PC-9 (cell line): Measurements from ENCODE around the gene TBC1D5. TPM values are rescaled to one million over a fixed set of nuclear protein-coding genes. Genes with fewer than 3 reads are reported as not detected.

Experiments
- BruUV-seq: library from RNA; stranded (reverse); fragments of 400-500 nt; replicated peaks from 2 replicates; lab custom pipeline; 2021; lab: Mats Ljungman, UMichigan
- CTCF ChIA-PET: fragments of 300-600 bp; sonication (Branson Sonifier 250); formaldehyde crosslinking; loops from one replicate; lab custom pipeline; 2022; ENCODE audit warnings: antibody characterized with exemption; lab: Charles Lee
- POLR2A ChIA-PET: fragments of 300-600 bp; sonication (Branson Sonifier 250); formaldehyde crosslinking; loops from one replicate; lab custom pipeline; 2022; ENCODE audit warnings: antibody characterized with exemption; ENCODE audit not compliant: unreplicated experiment; lab: Charles Lee
- DNase-seq, 2 experiments: peaks; one replicate each; pipeline versions ENCODE4 v3.0.0 to v3.0.0-alpha.2; 2015 to 2022; ENCODE audit warnings: mixed read lengths in 1 of 2
- H2AFZ ChIP-seq: fragments of 200-600 bp; sonication (generic); 2 replicates; pipeline ENCODE4 v1.8.1; 2017; ENCODE audit warnings: antibody characterized with exemption
- H3F3A ChIP-seq: fragments of 200-600 bp; sonication (generic); 2 replicates; pipeline ENCODE4 v1.8.1; 2017; ENCODE audit warnings: antibody characterized with exemption, mild to moderate bottlenecking, low read depth; ENCODE audit not compliant: insufficient read depth
- H3K27ac ChIP-seq: fragments of 200-600 bp; sonication (generic); 2 replicates; pipeline ENCODE4 v1.6.1; 2016; ENCODE audit warnings: mixed run types
- H3K27me3 ChIP-seq: fragments of 200-600 bp; sonication (generic); 2 replicates; pipeline ENCODE4 v1.6.1; 2016; ENCODE audit warnings: low read depth, mixed run types; ENCODE audit not compliant: insufficient read depth
- H3K36me3 ChIP-seq: fragments of 200-600 bp; sonication (generic); 2 replicates; pipeline ENCODE4 v1.6.1; 2016; ENCODE audit warnings: low read depth, mixed run types
- H3K4me1 ChIP-seq: fragments of 200-600 bp; sonication (generic); replicated peaks from 2 replicates; pipeline ENCODE4 v1.6.1; 2016; ENCODE audit warnings: mixed run types; ENCODE audit not compliant: insufficient read depth
- H3K4me2 ChIP-seq: fragments of 200-600 bp; sonication (generic); 2 replicates; pipeline ENCODE4 v1.6.1; 2017; ENCODE audit warnings: mixed run types
- H3K4me3 ChIP-seq: fragments of 200-600 bp; sonication (generic); 2 replicates; pipeline ENCODE4 v1.6.1; 2016; ENCODE audit warnings: mixed run types
- H3K79me2 ChIP-seq: fragments of 200-600 bp; sonication (generic); 2 replicates; pipeline ENCODE4 v1.6.1; 2017; ENCODE audit warnings: low read depth, mixed run types
- H3K9me2 ChIP-seq: fragments of 200-600 bp; sonication (generic); 2 replicates; pipeline ENCODE4 v1.8.1; 2017; ENCODE audit warnings: mild to moderate bottlenecking; ENCODE audit not compliant: insufficient read depth
- H3K9me3 ChIP-seq: fragments of 200-600 bp; sonication (generic); 2 replicates; pipeline ENCODE4 v1.8.1; 2016; ENCODE audit warnings: low read depth; ENCODE audit not compliant: insufficient read depth
- H4K20me1 ChIP-seq: fragments of 200-600 bp; sonication (generic); 2 replicates; pipeline ENCODE4 v1.8.1; 2017; ENCODE audit not compliant: insufficient read depth
- CTCF ChIP-seq: fragments of 200-600 bp; sonication (generic); conservative IDR thresholded peaks from 2 replicates; pipeline ENCODE4 v1.6.1; 2017; ENCODE audit warnings: mixed run types, antibody characterized with exemption, mild to moderate bottlenecking, moderate library complexity
- EZH2 ChIP-seq: fragments of 200-600 bp; sonication (generic); IDR thresholded peaks from 2 replicates; pipeline ENCODE4 v1.8.0; 2017; ENCODE audit warnings: antibody characterized with exemption, low read depth
- intact Hi-C: fragments of 100-400 bp; cut with micrococcal nuclease; formaldehyde crosslinking; loops from one replicate; pipeline ENCODE4 v1.10.0; 2022; ENCODE audit not compliant: unreplicated experiment
- total RNA-seq: library from RNA; stranded (reverse); gene quantifications from 2 replicates; pipeline ENCODE4 v1.2.3, GENCODE V29; 2021

TBC1D5 gene
- total RNA-seq, 1 experiment from 2014 or later: 54.0 TPM

GRCh38 chr3:17298038-17298437, 444.4 kb downstream of the TBC1D5 start:
- Histone ChIP-seq H3K27ac (no peak overlapping the region), H2AFZ (no peak overlapping the region), H3K9me3 (no peaks in the 10 kb centered on the region), H4K20me1 (no peaks in the 10 kb centered on the region), H3K4me1 (no peaks in the 10 kb centered on the region), H3K9me2 (no peaks in the 10 kb centered on the region), H3K79me2 (no peaks in the 10 kb centered on the region), H3K36me3 (no peaks in the 10 kb centered on the region), H3K4me2 (no peak overlapping the region), H3K27me3 (no peaks in the 10 kb centered on the region), H3K4me3 (no peak overlapping the region), H3F3A (no peaks in the 10 kb centered on the region)
- no peak for DNase-seq
- CTCF ChIA-PET: no interaction called here
- intact Hi-C loops: no loop called here
- BruUV-seq: no TSS peak
- POLR2A ChIA-PET: no interaction called here
- TF ChIP-seq EZH2 (no peak), CTCF (no peak)

GRCh38 chr3:17292556-17292955, 449.9 kb downstream of the TBC1D5 start:
- no peak overlapping the region for H3K4me2 ChIP-seq
- no peak for DNase-seq
- no peaks in the 10 kb centered on the region for H3F3A ChIP-seq
- H3K79me2 ChIP-seq: no peaks in the 10 kb centered on the region
- H3K9me3 ChIP-seq: no peaks in the 10 kb centered on the region
- H3K4me1 ChIP-seq: no peaks in the 10 kb centered on the region
- ChIA-PET POLR2A (no interaction called here), CTCF (no interaction called here)
- H3K36me3 ChIP-seq: no peaks in the 10 kb centered on the region
- BruUV-seq: no TSS peak
- intact Hi-C loops: no loop called here
- H3K27me3 ChIP-seq: no peaks in the 10 kb centered on the region
- no peak overlapping the region for H3K27ac ChIP-seq
- no peaks in the 10 kb centered on the region for H4K20me1 ChIP-seq
- no peak overlapping the region for H3K4me3 ChIP-seq
- H2AFZ ChIP-seq: no peak overlapping the region
- TF ChIP-seq EZH2: no peak
- TF ChIP-seq CTCF: no peak
- no peaks in the 10 kb centered on the region for H3K9me2 ChIP-seq

- POLR2A ChIA-PET: no interaction called here
- TF ChIP-seq EZH2: no peak
- no peak for TF ChIP-seq CTCF
- Histone ChIP-seq H3K4me1 (no peaks in the 10 kb centered on the region), H3K9me2 (no peaks in the 10 kb centered on the region), H3K27me3 (no peaks in the 10 kb centered on the region), H3K4me2 (no peak overlapping the region), H2AFZ (no peak overlapping the region), H3K27ac (no peak overlapping the region), H3K4me3 (no peak overlapping the region), H3F3A (no peaks in the 10 kb centered on the region), H3K79me2 (no peaks in the 10 kb centered on the region), H3K9me3 (no peaks in the 10 kb centered on the region), H3K36me3 (no peaks in the 10 kb centered on the region), H4K20me1 (no peaks in the 10 kb centered on the region)
- intact Hi-C loops: no loop called here
- DNase-seq: no peak
- CTCF ChIA-PET: no interaction called here
- BruUV-seq: no TSS peak
Observed at GRCh38 chr3:17290894-17291293, 451.5 kb downstream of the TBC1D5 start.
